Measurements from ENCODE around the gene THEM5.

DNA sequence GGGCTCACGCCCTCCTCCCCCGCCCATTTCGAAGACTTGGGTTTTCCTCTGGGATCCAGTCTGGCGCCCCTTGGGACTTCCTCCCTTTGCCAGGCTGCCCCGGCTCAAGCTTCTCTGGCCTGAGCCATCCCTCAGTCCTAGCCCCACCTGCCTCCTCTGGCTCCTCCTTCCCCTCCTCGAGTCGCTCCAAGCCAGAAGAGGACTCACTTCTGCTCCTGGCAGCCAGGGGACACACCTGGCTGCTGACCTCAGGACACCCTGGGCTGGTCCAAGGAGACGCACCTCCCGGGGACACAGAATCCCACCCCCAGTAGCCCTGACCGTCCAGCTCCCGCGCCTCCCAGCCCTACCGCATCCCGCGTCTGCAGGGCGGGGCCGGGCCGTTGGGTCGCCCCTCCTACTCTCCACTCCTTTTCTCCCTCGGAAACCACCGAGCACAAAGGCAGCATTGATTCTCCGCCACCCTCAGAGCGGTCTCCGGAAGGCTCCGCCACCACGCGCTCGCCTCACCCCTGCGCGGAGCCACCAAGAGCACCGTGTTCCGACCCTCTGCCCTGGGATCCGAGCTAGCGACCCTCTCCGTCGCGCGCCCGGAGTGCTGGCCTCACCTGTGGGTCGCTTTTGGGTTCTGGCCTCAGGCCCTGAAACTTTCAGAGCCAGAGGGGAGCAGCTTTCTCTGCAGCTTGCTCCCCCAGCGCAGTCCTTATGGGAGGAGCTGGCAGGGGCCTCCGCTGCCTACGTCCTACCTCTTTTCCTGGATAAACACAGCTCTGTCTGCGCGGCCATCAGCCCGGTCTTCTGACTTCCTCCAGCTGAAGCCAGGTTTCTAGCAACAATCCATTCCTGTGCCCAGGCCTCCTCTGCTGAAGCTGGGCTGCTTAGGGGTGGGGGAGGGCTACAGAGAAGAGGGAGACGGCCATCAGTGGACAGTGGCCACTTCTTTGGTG, 13.8 kb downstream of the THEM5 start, which contains the start of gene C2CD4D:
- TF ChIP-seq, protein P1, sequence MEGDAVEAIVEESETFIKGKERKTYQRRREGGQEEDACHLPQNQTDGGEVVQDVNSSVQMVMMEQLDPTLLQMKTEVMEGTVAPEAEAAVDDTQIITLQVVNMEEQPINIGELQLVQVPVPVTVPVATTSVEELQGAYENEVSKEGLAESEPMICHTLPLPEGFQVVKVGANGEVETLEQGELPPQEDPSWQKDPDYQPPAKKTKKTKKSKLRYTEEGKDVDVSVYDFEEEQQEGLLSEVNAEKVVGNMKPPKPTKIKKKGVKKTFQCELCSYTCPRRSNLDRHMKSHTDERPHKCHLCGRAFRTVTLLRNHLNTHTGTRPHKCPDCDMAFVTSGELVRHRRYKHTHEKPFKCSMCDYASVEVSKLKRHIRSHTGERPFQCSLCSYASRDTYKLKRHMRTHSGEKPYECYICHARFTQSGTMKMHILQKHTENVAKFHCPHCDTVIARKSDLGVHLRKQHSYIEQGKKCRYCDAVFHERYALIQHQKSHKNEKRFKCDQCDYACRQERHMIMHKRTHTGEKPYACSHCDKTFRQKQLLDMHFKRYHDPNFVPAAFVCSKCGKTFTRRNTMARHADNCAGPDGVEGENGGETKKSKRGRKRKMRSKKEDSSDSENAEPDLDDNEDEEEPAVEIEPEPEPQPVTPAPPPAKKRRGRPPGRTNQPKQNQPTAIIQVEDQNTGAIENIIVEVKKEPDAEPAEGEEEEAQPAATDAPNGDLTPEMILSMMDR (IDR thresholded peaks at IDR 0.05 in 2 of 3, conservative IDR thresholded peaks at IDR 0.05 in 1 of 3; ENCODE audit: control insufficient read depth in 2 of 3, extremely low read depth in 1 of 3, insufficient read depth in 1 of 3, low read depth in 3 of 3, low read length in 3 of 3): no peak
- TF ChIP-seq, protein P2, sequence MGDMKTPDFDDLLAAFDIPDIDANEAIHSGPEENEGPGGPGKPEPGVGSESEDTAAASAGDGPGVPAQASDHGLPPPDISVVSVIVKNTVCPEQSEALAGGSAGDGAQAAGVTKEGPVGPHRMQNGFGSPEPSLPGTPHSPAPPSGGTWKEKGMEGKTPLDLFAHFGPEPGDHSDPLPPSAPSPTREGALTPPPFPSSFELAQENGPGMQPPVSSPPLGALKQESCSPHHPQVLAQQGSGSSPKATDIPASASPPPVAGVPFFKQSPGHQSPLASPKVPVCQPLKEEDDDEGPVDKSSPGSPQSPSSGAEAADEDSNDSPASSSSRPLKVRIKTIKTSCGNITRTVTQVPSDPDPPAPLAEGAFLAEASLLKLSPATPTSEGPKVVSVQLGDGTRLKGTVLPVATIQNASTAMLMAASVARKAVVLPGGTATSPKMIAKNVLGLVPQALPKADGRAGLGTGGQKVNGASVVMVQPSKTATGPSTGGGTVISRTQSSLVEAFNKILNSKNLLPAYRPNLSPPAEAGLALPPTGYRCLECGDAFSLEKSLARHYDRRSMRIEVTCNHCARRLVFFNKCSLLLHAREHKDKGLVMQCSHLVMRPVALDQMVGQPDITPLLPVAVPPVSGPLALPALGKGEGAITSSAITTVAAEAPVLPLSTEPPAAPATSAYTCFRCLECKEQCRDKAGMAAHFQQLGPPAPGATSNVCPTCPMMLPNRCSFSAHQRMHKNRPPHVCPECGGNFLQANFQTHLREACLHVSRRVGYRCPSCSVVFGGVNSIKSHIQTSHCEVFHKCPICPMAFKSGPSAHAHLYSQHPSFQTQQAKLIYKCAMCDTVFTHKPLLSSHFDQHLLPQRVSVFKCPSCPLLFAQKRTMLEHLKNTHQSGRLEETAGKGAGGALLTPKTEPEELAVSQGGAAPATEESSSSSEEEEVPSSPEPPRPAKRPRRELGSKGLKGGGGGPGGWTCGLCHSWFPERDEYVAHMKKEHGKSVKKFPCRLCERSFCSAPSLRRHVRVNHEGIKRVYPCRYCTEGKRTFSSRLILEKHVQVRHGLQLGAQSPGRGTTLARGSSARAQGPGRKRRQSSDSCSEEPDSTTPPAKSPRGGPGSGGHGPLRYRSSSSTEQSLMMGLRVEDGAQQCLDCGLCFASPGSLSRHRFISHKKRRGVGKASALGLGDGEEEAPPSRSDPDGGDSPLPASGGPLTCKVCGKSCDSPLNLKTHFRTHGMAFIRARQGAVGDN (IDR thresholded peaks at IDR 0.05): peak; percentile 89
- TF ChIP-seq ZNF384 (IDR thresholded peaks at IDR 0.05; ENCODE audit: borderline replicate concordance, low read depth, low read length): no peak

Data from GM12878 (cell line).